ENCODE results near the gene CAPSL. TPM values are rescaled to one million over a fixed set of nuclear protein-coding genes. Genes with fewer than 3 reads are reported as not detected.
"Not testable (repeated sequence)": the region's sequence is repeated elsewhere in the genome, so short reads cannot be mapped to it uniquely, and the experiment has no call there.

Gene CAPSL
- total and polyA plus RNA-seq, 2 experiments from 2014 or later = 0.73 TPM; not detected in 1

DNA sequence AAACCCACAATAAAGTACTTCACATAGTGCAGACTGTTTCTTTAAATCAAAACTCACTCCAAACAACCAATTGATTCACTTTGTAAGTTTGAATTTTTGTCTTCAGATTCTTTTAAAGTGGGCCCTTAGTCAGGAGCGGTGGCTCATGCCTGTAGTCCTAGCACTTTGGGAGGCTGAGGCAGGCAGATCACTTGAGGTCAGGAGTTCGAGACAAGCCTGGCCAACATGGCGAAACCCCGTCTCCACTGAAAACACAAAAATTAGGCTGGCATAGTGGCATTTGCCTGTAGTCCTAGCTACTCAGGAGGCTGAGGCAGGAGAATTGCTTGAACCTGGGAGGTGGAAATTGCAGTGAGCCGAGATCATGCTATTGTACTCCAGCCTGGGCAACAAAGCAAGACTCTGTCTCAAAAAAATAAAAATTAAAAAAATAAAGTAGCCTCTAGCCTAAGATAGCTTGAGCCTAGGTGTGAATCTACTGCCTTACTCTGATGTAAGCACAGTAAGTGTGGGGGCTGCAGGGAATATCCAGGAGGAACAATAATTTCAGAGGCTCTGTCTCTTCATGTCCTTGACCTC is 82.1 kb downstream of the CAPSL start:
- not testable (repeated sequence) for H3K27ac ChIP-seq (ENCODE audit: low read depth); H3F3A ChIP-seq (replicated peaks; ENCODE audit: low read depth); H3K27me3 Mint-ChIP-seq (ENCODE audit: insufficient read depth, low read depth, poor library complexity); DNase-seq (ENCODE audit: low spot score); H3K36me3 Mint-ChIP-seq (ENCODE audit: low read depth); H3K4me3 Mint-ChIP-seq; H3K4me2 ChIP-seq; H3K27ac Mint-ChIP-seq; H3K27me3 ChIP-seq (ENCODE audit: insufficient read depth); ATAC-seq; H3K4me3 ChIP-seq; H3K9me2 ChIP-seq (ENCODE audit: insufficient read depth); H3K36me3 ChIP-seq (ENCODE audit: insufficient read depth); H3K9me3 Mint-ChIP-seq; H3K79me2 ChIP-seq (replicated peaks; ENCODE audit: insufficient read depth); H4K20me1 ChIP-seq (replicated peaks; ENCODE audit: insufficient read depth)
- H2AFZ ChIP-seq = peak overlapping the region; percentile 72; the same call in 1 of the 2 replicates
- H3K4me1 ChIP-seq (ENCODE audit: insufficient read depth) = peaks cover 41% of the 10 kb centered on the region
- H3K4me1 Mint-ChIP-seq = peaks cover 26% of the 10 kb centered on the region

DNA sequence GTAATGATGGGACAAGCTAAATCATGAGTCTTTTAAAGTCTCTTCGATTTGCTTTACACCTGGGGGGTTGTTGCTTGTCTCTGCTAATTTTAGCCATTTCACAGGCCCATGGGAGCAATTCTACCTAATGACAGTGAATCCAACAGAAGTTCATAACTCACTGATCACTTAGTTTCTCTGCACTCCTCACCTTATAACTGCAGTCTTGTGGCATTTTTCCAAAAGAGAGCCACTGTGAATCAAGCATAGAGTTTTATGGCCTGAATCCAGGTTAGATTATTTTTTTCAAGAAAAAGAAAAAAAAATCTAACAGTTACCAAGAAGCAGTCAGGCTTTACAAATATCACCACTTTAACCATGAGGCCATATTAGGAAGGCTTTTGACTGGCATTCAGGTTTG is 83.2 kb downstream of the CAPSL start:
- DNase-seq (ENCODE audit: low spot score) (no peak), ATAC-seq (no peak)
- H3K27me3 ChIP-seq (ENCODE audit: insufficient read depth) = no peaks in the 10 kb centered on the region
- peaks cover 16% of the 10 kb centered on the region; the same call in 2 of the 3 replicates for H3K4me1 Mint-ChIP-seq
- H3K27ac ChIP-seq (ENCODE audit: low read depth) = no peak overlapping the region
- H4K20me1 ChIP-seq (replicated peaks; ENCODE audit: insufficient read depth) = no peaks in the 10 kb centered on the region
- no peaks in the 10 kb centered on the region for H3K36me3 ChIP-seq (ENCODE audit: insufficient read depth)
- H3K27me3 Mint-ChIP-seq (ENCODE audit: insufficient read depth, low read depth, poor library complexity) = peaks cover 3% of the 10 kb centered on the region
- no peaks in the 10 kb centered on the region for H3K79me2 ChIP-seq (replicated peaks; ENCODE audit: insufficient read depth)
- no peak overlapping the region for H2AFZ ChIP-seq
- no peaks in the 10 kb centered on the region for H3F3A ChIP-seq (replicated peaks; ENCODE audit: low read depth)
- no peaks in the 10 kb centered on the region for H3K9me2 ChIP-seq (ENCODE audit: insufficient read depth)
- no peak overlapping the region for H3K4me3 ChIP-seq
- no peak overlapping the region for H3K27ac Mint-ChIP-seq
- H3K4me2 ChIP-seq = no peak overlapping the region
- peaks cover 31% of the 10 kb centered on the region for H3K4me1 ChIP-seq (ENCODE audit: insufficient read depth)
- H3K36me3 Mint-ChIP-seq (ENCODE audit: low read depth) = no peaks in the 10 kb centered on the region
- TF ChIP-seq ZNF114 (CRISPR knock-in tag; IDR thresholded peaks at IDR 0.05) (no peak), CREB1 (CRISPR knock-in tag; IDR thresholded peaks at IDR 0.05; ENCODE audit: low read depth) (no peak), POLR2AphosphoS5 (IDR thresholded peaks at IDR 0.05; ENCODE audit: low read depth) (no peak), STAT1 (IDR thresholded peaks at IDR 0.05; ENCODE audit: unreplicated experiment) (no peak), EZH2phosphoT487 (IDR thresholded peaks at IDR 0.05; ENCODE audit: unreplicated experiment) (no peak)
- TF ChIP-seq, protein P1, sequence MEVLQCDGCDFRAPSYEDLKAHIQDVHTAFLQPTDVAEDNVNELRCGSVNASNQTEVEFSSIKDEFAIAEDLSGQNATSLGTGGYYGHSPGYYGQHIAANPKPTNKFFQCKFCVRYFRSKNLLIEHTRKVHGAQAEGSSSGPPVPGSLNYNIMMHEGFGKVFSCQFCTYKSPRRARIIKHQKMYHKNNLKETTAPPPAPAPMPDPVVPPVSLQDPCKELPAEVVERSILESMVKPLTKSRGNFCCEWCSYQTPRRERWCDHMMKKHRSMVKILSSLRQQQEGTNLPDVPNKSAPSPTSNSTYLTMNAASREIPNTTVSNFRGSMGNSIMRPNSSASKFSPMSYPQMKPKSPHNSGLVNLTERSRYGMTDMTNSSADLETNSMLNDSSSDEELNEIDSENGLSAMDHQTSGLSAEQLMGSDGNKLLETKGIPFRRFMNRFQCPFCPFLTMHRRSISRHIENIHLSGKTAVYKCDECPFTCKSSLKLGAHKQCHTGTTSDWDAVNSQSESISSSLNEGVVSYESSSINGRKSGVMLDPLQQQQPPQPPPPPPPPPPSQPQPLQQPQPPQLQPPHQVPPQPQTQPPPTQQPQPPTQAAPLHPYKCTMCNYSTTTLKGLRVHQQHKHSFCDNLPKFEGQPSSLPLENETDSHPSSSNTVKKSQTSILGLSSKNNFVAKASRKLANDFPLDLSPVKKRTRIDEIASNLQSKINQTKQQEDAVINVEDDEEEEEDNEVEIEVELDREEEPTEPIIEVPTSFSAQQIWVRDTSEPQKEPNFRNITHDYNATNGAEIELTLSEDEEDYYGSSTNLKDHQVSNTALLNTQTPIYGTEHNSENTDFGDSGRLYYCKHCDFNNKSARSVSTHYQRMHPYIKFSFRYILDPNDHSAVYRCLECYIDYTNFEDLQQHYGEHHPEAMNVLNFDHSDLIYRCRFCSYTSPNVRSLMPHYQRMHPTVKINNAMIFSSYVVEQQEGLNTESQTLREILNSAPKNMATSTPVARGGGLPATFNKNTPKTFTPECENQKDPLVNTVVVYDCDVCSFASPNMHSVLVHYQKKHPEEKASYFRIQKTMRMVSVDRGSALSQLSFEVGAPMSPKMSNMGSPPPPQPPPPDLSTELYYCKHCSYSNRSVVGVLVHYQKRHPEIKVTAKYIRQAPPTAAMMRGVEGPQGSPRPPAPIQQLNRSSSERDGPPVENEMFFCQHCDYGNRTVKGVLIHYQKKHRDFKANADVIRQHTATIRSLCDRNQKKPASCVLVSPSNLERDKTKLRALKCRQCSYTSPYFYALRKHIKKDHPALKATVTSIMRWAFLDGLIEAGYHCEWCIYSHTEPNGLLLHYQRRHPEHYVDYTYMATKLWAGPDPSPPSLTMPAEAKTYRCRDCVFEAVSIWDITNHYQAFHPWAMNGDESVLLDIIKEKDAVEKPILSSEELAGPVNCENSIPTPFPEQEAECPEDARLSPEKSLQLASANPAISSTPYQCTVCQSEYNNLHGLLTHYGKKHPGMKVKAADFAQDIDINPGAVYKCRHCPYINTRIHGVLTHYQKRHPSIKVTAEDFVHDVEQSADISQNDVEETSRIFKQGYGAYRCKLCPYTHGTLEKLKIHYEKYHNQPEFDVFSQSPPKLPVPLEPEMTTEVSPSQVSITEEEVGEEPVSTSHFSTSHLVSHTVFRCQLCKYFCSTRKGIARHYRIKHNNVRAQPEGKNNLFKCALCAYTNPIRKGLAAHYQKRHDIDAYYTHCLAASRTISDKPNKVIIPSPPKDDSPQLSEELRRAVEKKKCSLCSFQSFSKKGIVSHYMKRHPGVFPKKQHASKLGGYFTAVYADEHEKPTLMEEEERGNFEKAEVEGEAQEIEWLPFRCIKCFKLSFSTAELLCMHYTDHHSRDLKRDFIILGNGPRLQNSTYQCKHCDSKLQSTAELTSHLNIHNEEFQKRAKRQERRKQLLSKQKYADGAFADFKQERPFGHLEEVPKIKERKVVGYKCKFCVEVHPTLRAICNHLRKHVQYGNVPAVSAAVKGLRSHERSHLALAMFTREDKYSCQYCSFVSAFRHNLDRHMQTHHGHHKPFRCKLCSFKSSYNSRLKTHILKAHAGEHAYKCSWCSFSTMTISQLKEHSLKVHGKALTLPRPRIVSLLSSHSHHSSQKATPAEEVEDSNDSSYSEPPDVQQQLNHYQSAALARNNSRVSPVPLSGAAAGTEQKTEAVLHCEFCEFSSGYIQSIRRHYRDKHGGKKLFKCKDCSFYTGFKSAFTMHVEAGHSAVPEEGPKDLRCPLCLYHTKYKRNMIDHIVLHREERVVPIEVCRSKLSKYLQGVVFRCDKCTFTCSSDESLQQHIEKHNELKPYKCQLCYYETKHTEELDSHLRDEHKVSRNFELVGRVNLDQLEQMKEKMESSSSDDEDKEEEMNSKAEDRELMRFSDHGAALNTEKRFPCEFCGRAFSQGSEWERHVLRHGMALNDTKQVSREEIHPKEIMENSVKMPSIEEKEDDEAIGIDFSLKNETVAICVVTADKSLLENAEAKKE (CRISPR knock-in tag; IDR thresholded peaks at IDR 0.05) = no peak
- TF ChIP-seq, protein P2, sequence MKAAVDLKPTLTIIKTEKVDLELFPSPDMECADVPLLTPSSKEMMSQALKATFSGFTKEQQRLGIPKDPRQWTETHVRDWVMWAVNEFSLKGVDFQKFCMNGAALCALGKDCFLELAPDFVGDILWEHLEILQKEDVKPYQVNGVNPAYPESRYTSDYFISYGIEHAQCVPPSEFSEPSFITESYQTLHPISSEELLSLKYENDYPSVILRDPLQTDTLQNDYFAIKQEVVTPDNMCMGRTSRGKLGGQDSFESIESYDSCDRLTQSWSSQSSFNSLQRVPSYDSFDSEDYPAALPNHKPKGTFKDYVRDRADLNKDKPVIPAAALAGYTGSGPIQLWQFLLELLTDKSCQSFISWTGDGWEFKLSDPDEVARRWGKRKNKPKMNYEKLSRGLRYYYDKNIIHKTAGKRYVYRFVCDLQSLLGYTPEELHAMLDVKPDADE (IDR thresholded peaks at IDR 0.05) = no peak
- TF ChIP-seq, protein P3, sequence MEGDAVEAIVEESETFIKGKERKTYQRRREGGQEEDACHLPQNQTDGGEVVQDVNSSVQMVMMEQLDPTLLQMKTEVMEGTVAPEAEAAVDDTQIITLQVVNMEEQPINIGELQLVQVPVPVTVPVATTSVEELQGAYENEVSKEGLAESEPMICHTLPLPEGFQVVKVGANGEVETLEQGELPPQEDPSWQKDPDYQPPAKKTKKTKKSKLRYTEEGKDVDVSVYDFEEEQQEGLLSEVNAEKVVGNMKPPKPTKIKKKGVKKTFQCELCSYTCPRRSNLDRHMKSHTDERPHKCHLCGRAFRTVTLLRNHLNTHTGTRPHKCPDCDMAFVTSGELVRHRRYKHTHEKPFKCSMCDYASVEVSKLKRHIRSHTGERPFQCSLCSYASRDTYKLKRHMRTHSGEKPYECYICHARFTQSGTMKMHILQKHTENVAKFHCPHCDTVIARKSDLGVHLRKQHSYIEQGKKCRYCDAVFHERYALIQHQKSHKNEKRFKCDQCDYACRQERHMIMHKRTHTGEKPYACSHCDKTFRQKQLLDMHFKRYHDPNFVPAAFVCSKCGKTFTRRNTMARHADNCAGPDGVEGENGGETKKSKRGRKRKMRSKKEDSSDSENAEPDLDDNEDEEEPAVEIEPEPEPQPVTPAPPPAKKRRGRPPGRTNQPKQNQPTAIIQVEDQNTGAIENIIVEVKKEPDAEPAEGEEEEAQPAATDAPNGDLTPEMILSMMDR (conservative IDR thresholded peaks at IDR 0.05; ENCODE audit: low read depth in 2 of 2) = no peak
- no peaks in the 10 kb centered on the region for H3K9me3 Mint-ChIP-seq
- no peak overlapping the region for H3K4me3 Mint-ChIP-seq
